ENCODE results near the gene FAM217B. TPM values are rescaled to one million over a fixed set of nuclear protein-coding genes. Genes with fewer than 3 reads are reported as not detected.

FAM217B gene
- total and polyA plus RNA-seq, 2 of the 8 experiments (the other 6 are each of a cell fraction or from before 2014, with no cell fraction given) = 5.4 to 28.5 TPM

DNA sequence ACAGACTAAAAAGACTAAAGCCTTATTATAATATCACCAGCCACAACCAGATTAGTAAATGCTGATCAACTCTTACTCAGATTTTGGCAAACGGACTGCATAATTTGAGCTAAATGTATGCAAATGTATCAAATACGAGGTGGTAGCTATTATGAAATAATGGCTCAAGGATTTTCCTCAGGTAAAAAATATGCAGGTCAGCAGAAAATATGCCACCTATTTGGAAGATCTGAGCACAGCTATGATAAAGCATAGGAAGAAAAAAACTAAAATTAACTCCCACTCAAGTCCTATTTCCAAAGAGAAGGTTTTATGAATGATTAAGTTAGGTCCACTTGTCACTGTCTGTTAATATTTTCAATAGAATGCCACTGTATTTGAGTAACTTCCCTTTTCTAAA, 29.1 kb upstream of the FAM217B start (continued):
- TF ChIP-seq ASH2L (IDR thresholded peaks at IDR 0.05; ENCODE audit: low read length) = no peak
- TF ChIP-seq SIX5 (IDR thresholded peaks at IDR 0.05; ENCODE audit: low read depth, low read length) = no peak
- TF ChIP-seq RXRA (IDR thresholded peaks at IDR 0.05; ENCODE audit: insufficient read depth, low read depth, low read length) = no peak
- TF ChIP-seq EP300 (IDR thresholded peaks at IDR 0.05; ENCODE audit: borderline replicate concordance in 1 of 2, low read depth in 2 of 2, low read length in 2 of 2) = no peak

Measured in H1 (cell line).